ENCODE data around the gene PADI1. TPM values are rescaled to one million over a fixed set of nuclear protein-coding genes. Genes with fewer than 3 reads are reported as not detected.

Gene PADI1
- total RNA-seq, 1 experiment from 2014 or later = 0.37 TPM

GRCh38 chr1:17277511-17278159, 72.7 kb downstream of the PADI1 start:
- DNase-seq (ENCODE audit: low read depth, low spot score) = no peak

More at GRCh38 chr1:17277511-17278159, 72.7 kb downstream of the PADI1 start:
- Histone ChIP-seq H3K9me2 (ENCODE audit: insufficient read depth) (no peaks in the 10 kb centered on the region), H3K4me2 (ENCODE audit: low read length) (no peak overlapping the region), H2AFZ (ENCODE audit: low read depth, low read length, poor library complexity, severe bottlenecking) (no peak overlapping the region), H3K9me3 (ENCODE audit: control insufficient read depth in 1 of 2, insufficient read depth in 1 of 2, low read depth in 1 of 2, low read length in 2 of 2) (no peaks in the 10 kb centered on the region), H3K4me3 (replicated peaks in 1 of 2; ENCODE audit: low read depth in 1 of 2, low read length in 2 of 2) (no peak overlapping the region), H3K79me2 (ENCODE audit: insufficient read depth, low read length) (no peaks in the 10 kb centered on the region), H3K27ac (ENCODE audit: low read depth, low read length) (no peak overlapping the region), H3K36me3 (ENCODE audit: control insufficient read depth in 1 of 2, insufficient read depth in 2 of 2, low read length in 2 of 2) (no peaks in the 10 kb centered on the region), H3K9ac (ENCODE audit: low read length) (no peak overlapping the region), H4K20me1 (ENCODE audit: insufficient read depth) (no peaks in the 10 kb centered on the region), H3K4me1 (ENCODE audit: control insufficient read depth in 1 of 2, insufficient read depth in 2 of 2, low read length in 2 of 2) (peaks cover 0 to 12% of the 10 kb centered on the region in 2 experiments; a peak in 2 of 4 replicates), H3K27me3 (ENCODE audit: insufficient read depth, low read length) (peaks cover 3% of the 10 kb centered on the region; the same call in 1 of the 2 replicates)
- no peak for TF ChIP-seq REST (IDR thresholded peaks at IDR 0.05; ENCODE audit: low read depth)
- no peak for TF ChIP-seq ATF3 (IDR thresholded peaks at IDR 0.05)
- TF ChIP-seq EGR1 (IDR thresholded peaks at IDR 0.05; ENCODE audit: low read depth) = no peak
- TF ChIP-seq JUND (IDR thresholded peaks at IDR 0.05) = no peak
- no peak for TF ChIP-seq EZH2phosphoT487 (IDR thresholded peaks at IDR 0.05; ENCODE audit: borderline replicate concordance)
- TF ChIP-seq YY1 (IDR thresholded peaks at IDR 0.05; ENCODE audit: extremely low read depth, insufficient replicate concordance, low read depth, low read length) = no peak
- no peak for TF ChIP-seq POLR2A (IDR thresholded peaks at IDR 0.05; ENCODE audit: borderline replicate concordance, extremely low read depth, insufficient read depth, insufficient read length)
- BruUV-seq (replicated peaks) = no TSS peak
- RAD21 ChIA-PET (ENCODE audit: low non-redundant PET in 1 of 2, low total read pairs in 2 of 2, uncharacterized antibody in 2 of 2, unreplicated experiment in 2 of 2) = no interaction called here
- CTCF ChIA-PET = no interaction called here
- POLR2A ChIA-PET = no interaction called here
- no peak for ATAC-seq
- intact Hi-C loops (cut with micrococcal nuclease) = no loop called here
